Measurements from ENCODE around the gene KIF5A. TPM values are rescaled to one million over a fixed set of nuclear protein-coding genes. Genes with fewer than 3 reads are reported as not detected.

Gene KIF5A
- total RNA-seq, 1 donor = 0.72 TPM

DNA sequence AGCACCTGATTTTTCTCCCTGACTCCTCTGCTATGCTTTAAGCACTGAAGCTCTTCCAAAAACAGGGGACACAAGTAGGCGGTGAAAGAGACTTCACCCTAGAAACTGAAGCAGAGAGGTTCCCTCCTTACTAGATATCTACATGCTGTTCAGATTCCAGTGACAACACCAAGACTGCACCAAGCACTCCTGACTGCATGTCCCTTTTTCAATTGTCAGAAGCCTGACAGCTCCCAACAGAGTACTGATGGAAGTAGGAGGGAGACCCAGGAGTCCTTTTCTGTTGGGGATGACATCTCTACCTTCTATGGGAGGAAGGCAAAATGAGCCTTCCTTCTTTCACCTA, 13.3 kb upstream of the KIF5A start:
- no peak overlapping the region for H3K4me3 ChIP-seq (ENCODE audit: low read depth, low read length)
- TF ChIP-seq, protein P1, sequence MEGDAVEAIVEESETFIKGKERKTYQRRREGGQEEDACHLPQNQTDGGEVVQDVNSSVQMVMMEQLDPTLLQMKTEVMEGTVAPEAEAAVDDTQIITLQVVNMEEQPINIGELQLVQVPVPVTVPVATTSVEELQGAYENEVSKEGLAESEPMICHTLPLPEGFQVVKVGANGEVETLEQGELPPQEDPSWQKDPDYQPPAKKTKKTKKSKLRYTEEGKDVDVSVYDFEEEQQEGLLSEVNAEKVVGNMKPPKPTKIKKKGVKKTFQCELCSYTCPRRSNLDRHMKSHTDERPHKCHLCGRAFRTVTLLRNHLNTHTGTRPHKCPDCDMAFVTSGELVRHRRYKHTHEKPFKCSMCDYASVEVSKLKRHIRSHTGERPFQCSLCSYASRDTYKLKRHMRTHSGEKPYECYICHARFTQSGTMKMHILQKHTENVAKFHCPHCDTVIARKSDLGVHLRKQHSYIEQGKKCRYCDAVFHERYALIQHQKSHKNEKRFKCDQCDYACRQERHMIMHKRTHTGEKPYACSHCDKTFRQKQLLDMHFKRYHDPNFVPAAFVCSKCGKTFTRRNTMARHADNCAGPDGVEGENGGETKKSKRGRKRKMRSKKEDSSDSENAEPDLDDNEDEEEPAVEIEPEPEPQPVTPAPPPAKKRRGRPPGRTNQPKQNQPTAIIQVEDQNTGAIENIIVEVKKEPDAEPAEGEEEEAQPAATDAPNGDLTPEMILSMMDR (IDR thresholded peaks at IDR 0.05; ENCODE audit: insufficient read depth, low read length) = no peak
- no peak for DNase-seq (ENCODE audit: low read depth)

DNA sequence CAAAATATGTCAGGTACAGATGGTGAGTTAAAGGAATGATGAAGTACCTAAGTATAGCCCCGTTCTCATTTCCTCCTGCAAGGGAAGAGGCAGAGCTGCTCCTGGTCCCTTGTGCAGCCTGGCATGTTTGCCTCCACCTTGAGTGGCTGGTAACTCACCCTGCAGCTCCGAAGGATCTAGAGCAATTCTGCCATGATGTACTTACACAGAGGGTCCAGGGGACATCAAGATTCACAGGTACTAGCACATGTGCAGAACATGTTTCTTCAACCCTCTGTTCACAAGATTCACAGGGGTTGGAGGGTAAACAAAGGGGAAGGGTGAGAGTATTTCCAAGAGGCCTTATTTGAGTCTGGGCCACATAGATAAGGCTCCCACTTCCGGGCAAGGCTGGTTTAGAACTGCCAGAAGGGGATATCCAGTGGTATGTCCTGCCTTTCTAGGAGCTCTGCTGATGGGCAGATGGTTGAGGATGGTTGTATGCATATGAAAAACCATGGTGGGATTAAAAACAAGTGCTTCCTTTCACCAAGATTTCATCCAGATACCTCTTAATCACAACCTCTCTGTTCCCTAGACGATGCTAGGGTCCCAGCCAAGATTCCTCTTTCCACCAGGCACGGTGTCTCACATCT, 10.6 kb upstream of the KIF5A start:
- no peak overlapping the region for H3K4me3 ChIP-seq (ENCODE audit: low read depth, low read length)
- TF ChIP-seq, protein P1 (IDR thresholded peaks at IDR 0.05; ENCODE audit: insufficient read depth, low read length) = no peak
- no peak for DNase-seq (ENCODE audit: low read depth)

DNA sequence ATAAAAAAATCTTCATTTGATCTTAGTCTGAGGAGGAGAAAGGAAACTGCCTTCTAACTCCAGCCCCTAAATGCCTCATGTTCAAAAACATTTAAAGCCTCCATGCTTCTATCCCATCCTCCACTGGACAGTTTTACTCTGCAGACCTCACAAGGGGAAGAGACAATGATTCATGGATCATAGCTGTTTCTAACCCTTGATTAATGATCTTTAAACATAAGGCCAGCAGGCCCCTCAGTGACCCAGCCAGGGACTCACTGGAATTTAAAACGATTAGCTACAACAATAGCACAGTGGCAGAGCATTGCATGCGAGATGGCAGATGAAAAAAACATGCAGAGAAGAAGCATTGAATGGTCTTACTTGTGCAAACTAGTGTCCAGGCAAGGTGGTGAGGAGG, 8.8 kb upstream of the KIF5A start:
- TF ChIP-seq, protein P1 (IDR thresholded peaks at IDR 0.05; ENCODE audit: insufficient read depth, low read length) = no peak
- peak; percentile 50 for DNase-seq (ENCODE audit: low read depth)
- H3K4me3 ChIP-seq (ENCODE audit: low read depth, low read length) = no peak overlapping the region

DNA sequence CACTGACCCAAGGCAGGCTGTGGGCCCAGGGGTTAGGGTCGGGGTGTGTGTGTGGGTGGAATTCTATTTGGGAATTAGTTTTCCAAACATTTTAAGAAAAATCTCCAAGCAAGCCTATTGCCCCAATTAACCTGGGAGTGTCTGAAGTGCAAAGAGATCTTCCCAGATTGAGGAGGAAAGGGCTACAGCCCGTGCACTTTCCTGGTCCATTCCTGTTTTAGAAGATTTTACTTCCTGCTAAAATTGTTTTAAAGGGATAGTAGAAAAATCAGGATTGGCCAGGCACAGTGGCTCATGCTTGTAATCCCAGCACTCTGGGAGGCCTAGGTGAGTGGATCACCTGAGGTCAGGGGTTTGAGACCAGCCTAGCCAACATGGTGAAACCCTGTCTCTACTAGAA, 8.1 kb upstream of the KIF5A start:
- H3K4me3 ChIP-seq (ENCODE audit: low read depth, low read length) = no peak overlapping the region
- TF ChIP-seq, protein P1 (IDR thresholded peaks at IDR 0.05; ENCODE audit: insufficient read depth, low read length) = no peak
- DNase-seq (ENCODE audit: low read depth) = no peak

DNA sequence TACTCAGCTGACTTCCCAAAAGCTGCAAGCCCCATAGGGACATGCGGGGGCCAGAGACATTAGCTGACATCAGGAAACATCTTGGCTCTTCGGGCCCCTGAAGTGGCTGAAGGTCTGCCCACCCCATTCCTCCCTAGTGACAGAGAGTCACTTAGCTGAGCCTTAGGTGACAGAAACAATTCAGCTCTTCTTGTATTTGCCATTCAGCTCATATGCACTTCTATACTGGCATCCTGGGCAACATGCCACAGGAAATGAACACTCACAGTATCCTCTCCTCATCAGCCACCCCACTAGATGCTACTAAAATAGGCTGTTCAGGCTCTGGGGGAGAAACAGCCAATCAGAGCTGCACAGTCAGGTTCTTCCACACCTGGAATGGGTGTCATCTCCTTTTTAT, 6.3 kb upstream of the KIF5A start:
- no peak for DNase-seq (ENCODE audit: low read depth)
- TF ChIP-seq, protein P1 (IDR thresholded peaks at IDR 0.05; ENCODE audit: insufficient read depth, low read length) = no peak
- H3K4me3 ChIP-seq (ENCODE audit: low read depth, low read length) = no peak overlapping the region

DNA sequence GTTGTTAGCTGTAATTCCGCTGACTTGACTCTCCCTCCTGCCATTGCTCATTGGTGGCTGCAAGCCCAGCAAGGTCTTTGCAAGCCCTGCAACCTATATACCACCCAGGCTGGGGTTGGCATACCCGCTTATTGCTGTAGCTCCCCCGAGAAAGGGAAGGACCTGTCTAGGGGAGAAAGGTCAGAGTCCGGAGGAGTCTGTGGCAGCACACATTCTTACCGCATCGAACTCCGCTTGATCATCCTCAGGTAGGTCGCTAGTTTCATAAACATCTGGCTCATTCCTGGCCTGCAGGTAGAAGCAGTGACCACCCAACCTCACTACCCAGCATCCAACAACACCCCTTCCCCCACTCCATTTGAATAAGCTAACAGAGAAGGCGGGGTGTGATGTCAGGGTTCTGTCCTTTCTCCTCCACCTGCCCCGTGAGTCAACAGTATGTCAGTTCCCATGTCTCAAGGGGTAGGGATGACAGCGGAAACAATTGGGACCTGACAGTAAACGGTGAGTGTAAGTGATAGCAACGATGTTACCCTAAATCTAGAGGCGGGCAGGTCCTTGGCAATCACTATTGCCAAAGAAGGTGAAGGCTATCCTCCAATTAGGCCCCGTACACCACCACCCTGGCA, 3.9 kb upstream of the KIF5A start:
- no peak for DNase-seq (ENCODE audit: low read depth)
- TF ChIP-seq, protein P1 (IDR thresholded peaks at IDR 0.05; ENCODE audit: insufficient read depth, low read length) = no peak
- peak overlapping the region; percentile 75 for H3K4me3 ChIP-seq (ENCODE audit: low read depth, low read length)

Measured in fibroblast of the aortic adventitia (primary cell).